Neural progenitor cell (in vitro differentiated cells): ENCODE data around the gene MAPK7.

Source experiments
- EZH2 ChIP-seq: fragments of 200-600 bp; sonication (generic); IDR thresholded peaks from 2 replicates; pipeline ENCODE4 v1.6.1; 2017; ENCODE audit warnings: antibody characterized with exemption, mild to moderate bottlenecking, moderate library complexity
- TF ChIP-seq, protein P1 (sequence below): fragments of 200-600 bp; sonication (generic); IDR thresholded peaks from 2 replicates; pipeline ENCODE4 v1.5.1; 2017; ENCODE audit warnings: antibody characterized with exemption, mild to moderate bottlenecking

- TF ChIP-seq, protein P1, sequence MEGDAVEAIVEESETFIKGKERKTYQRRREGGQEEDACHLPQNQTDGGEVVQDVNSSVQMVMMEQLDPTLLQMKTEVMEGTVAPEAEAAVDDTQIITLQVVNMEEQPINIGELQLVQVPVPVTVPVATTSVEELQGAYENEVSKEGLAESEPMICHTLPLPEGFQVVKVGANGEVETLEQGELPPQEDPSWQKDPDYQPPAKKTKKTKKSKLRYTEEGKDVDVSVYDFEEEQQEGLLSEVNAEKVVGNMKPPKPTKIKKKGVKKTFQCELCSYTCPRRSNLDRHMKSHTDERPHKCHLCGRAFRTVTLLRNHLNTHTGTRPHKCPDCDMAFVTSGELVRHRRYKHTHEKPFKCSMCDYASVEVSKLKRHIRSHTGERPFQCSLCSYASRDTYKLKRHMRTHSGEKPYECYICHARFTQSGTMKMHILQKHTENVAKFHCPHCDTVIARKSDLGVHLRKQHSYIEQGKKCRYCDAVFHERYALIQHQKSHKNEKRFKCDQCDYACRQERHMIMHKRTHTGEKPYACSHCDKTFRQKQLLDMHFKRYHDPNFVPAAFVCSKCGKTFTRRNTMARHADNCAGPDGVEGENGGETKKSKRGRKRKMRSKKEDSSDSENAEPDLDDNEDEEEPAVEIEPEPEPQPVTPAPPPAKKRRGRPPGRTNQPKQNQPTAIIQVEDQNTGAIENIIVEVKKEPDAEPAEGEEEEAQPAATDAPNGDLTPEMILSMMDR, result no peak
- TF ChIP-seq EZH2, result no peak
These were observed 16.4 kb upstream of the MAPK7 start for GRCh38 chr17:19361944-19362276.
